SK-N-SH treated with all-trans-retinoic acid at 6 μM for 48 hours (cell line): Measurements from ENCODE around the gene CHCHD1.

Source experiments
- ARNTL ChIP-seq: fragments of 450-650 bp; formaldehyde crosslinking; IDR thresholded peaks from 2 replicates; pipeline ENCODE4 v1.5.0; 2020; ENCODE audit warnings: low read depth, mild to moderate bottlenecking, moderate library complexity, borderline replicate concordance
- CSDC2 ChIP-seq: fragments of 250-450 bp; sonication (Bioruptor Pico); IDR thresholded peaks from 2 replicates; pipeline ENCODE4 v1.5.0; 2020; ENCODE audit warnings: mild to moderate bottlenecking, moderate library complexity
- ESRRG ChIP-seq: fragments of 250-450 bp; sonication (Bioruptor Pico); IDR thresholded peaks from 2 replicates; pipeline ENCODE4 v1.6.1; 2021; ENCODE audit warnings: mild to moderate bottlenecking
- ISL1 ChIP-seq: fragments of 250-450 bp; sonication (Bioruptor Pico); IDR thresholded peaks from 2 replicates; pipeline ENCODE4 v2.1.2; 2022; ENCODE audit warnings: mild to moderate bottlenecking, moderate library complexity
- OSR1 ChIP-seq: fragments of 250-450 bp; sonication (Bioruptor Pico); IDR thresholded peaks from 2 replicates; pipeline ENCODE4 v1.8.0; 2022; ENCODE audit warnings: moderate library complexity, mild to moderate bottlenecking, inconsistent platforms
- PPARA ChIP-seq: fragments of 250-450 bp; sonication (Bioruptor Pico); IDR thresholded peaks from 2 replicates; pipeline ENCODE4 v1.5.0; 2020; ENCODE audit warnings: mild to moderate bottlenecking, borderline replicate concordance
- RARB ChIP-seq: fragments of 250-450 bp; sonication (Bioruptor Pico); IDR thresholded peaks from 2 replicates; pipeline ENCODE4 v1.8.0; 2021; ENCODE audit warnings: mild to moderate bottlenecking, moderate library complexity
- TOX ChIP-seq: fragments of 250-450 bp; sonication (Bioruptor Pico); IDR thresholded peaks from 2 replicates; pipeline ENCODE4 v1.8.0; 2021; ENCODE audit warnings: mild to moderate bottlenecking, moderate library complexity, borderline replicate concordance
- ZFP30 ChIP-seq: fragments of 450-650 bp; formaldehyde crosslinking; IDR thresholded peaks from 2 replicates; pipeline ENCODE4 v1.5.0; 2022; ENCODE audit warnings: mild to moderate bottlenecking, moderate library complexity
- ZNF565 ChIP-seq: fragments of 450-650 bp; formaldehyde crosslinking; conservative IDR thresholded peaks from 2 replicates; pipeline ENCODE4 v1.5.0; 2020; ENCODE audit warnings: low read depth, mild to moderate bottlenecking, moderate library complexity
- ZNF8 ChIP-seq: fragments of 450-650 bp; formaldehyde crosslinking; IDR thresholded peaks from 2 replicates; pipeline ENCODE4 v1.5.0; 2020; ENCODE audit warnings: mild to moderate bottlenecking, moderate library complexity
- TF ChIP-seq, protein P1 (sequence below): fragments of 250-450 bp; sonication (Bioruptor Pico); IDR thresholded peaks from 2 replicates; pipeline ENCODE4 v1.8.0; 2021; ENCODE audit warnings: low read depth, mild to moderate bottlenecking, moderate library complexity, borderline replicate concordance
- TF ChIP-seq, protein P2 (sequence below): fragments of 250-450 bp; sonication (Bioruptor Pico); IDR thresholded peaks from 2 replicates; pipeline ENCODE4 v1.8.0; 2020; ENCODE audit warnings: mild to moderate bottlenecking, moderate library complexity, borderline replicate concordance

DNA sequence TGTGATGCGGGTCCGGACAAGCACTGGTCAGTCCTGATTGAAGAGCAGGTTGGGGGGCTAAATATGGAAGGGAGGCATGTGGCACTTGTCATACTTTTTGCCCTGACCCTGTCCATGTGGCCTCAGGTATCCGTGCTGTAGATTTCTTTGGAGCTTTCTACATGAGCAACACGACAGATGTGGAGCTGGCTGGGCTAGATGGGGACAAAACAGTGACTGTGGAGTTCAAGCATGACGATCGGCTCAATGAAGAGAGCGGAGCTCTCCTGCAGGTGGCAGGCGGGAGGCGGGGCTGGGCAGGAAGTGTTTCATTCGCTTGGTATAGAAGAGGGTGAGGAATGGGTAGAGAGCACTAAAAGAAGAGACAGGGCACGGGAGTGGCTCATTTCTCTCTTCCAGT lies 13.0 kb upstream of the CHCHD1 start:
- TF ChIP-seq RARB (CRISPR knock-in tag) (no peak), ESRRG (no peak), PPARA (CRISPR knock-in tag) (no peak), CSDC2 (CRISPR knock-in tag) (no peak), ZNF8 (no peak), OSR1 (CRISPR knock-in tag) (no peak), TOX (CRISPR knock-in tag) (no peak), ZNF565 (CRISPR knock-in tag) (no peak), ISL1 (CRISPR knock-in tag) (no peak), ZFP30 (CRISPR knock-in tag) (no peak), ARNTL (CRISPR knock-in tag) (no peak)
- TF ChIP-seq, protein P1, sequence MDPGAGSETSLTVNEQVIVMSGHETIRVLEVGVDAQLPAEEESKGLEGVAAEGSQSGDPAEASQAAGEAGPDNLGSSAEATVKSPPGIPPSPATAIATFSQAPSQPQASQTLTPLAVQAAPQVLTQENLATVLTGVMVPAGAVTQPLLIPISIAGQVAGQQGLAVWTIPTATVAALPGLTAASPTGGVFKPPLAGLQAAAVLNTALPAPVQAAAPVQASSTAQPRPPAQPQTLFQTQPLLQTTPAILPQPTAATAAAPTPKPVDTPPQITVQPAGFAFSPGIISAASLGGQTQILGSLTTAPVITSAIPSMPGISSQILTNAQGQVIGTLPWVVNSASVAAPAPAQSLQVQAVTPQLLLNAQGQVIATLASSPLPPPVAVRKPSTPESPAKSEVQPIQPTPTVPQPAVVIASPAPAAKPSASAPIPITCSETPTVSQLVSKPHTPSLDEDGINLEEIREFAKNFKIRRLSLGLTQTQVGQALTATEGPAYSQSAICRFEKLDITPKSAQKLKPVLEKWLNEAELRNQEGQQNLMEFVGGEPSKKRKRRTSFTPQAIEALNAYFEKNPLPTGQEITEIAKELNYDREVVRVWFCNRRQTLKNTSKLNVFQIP (CRISPR knock-in tag): no peak
- TF ChIP-seq, protein P2, sequence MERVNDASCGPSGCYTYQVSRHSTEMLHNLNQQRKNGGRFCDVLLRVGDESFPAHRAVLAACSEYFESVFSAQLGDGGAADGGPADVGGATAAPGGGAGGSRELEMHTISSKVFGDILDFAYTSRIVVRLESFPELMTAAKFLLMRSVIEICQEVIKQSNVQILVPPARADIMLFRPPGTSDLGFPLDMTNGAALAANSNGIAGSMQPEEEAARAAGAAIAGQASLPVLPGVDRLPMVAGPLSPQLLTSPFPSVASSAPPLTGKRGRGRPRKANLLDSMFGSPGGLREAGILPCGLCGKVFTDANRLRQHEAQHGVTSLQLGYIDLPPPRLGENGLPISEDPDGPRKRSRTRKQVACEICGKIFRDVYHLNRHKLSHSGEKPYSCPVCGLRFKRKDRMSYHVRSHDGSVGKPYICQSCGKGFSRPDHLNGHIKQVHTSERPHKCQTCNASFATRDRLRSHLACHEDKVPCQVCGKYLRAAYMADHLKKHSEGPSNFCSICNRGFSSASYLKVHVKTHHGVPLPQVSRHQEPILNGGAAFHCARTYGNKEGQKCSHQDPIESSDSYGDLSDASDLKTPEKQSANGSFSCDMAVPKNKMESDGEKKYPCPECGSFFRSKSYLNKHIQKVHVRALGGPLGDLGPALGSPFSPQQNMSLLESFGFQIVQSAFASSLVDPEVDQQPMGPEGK (CRISPR knock-in tag): no peak
